ENCODE data around the gene NAXD.
"Not testable (repeated sequence)": the region's sequence is repeated elsewhere in the genome, so short reads cannot be mapped to it uniquely, and the experiment has no call there.

The NAXD gene

GRCh38 chr13:110669036-110669435 is 53.7 kb downstream of the NAXD start:
- H3K4me3 ChIP-seq (ENCODE audit: low read depth, low read length) = no peak overlapping the region
- no peak for TF ChIP-seq CTCF (IDR thresholded peaks at IDR 0.05; ENCODE audit: insufficient read depth, low read length, missing control alignments)
- DNase-seq (ENCODE audit: low read depth, low spot score) = no peak
- CTCF ChIA-PET = interaction anchor here (0.6 to 0.8 kb wide), 2 partner anchors 20 to 27 kb away, joined by 3 read pairs; no protein-coding TSS in a partner anchor
- POLR2A ChIA-PET = no interaction called here

GRCh38 chr13:110669814-110670213 is 54.5 kb downstream of the NAXD start:
- CTCF ChIA-PET = interaction anchor here (0.8 to 1.9 kb wide), 4 partner anchors 9 to 21 kb away, joined by 3 to 6 read pairs (median 3); no protein-coding TSS in a partner anchor

GRCh38 chr13:110676595-110677587 is 61.5 kb downstream of the NAXD start:
- ChIA-PET CTCF (no interaction called here), POLR2A (no interaction called here)
- DNase-seq (ENCODE audit: low read depth, low spot score) = no peak
- no peak overlapping the region for H3K4me3 ChIP-seq (ENCODE audit: low read depth, low read length)
- no peak for TF ChIP-seq CTCF (IDR thresholded peaks at IDR 0.05; ENCODE audit: insufficient read depth, low read length, missing control alignments)

More at GRCh38 chr13:110669814-110670213, 54.5 kb downstream of the NAXD start:
- H3K4me3 ChIP-seq (ENCODE audit: low read depth, low read length); DNase-seq (ENCODE audit: low read depth, low spot score); POLR2A ChIA-PET: not testable (repeated sequence)

- TF ChIP-seq CTCF (IDR thresholded peaks at IDR 0.05; ENCODE audit: insufficient read depth, low read length, missing control alignments) = no peak
- no peak overlapping the region for H3K4me3 ChIP-seq (ENCODE audit: low read depth, low read length)
- DNase-seq (ENCODE audit: low read depth, low spot score) = no peak
- POLR2A ChIA-PET = no interaction called here
- CTCF ChIA-PET = no interaction called here
Observed at GRCh38 chr13:110677731-110678545, 62.6 kb downstream of the NAXD start.

- no peak overlapping the region for H3K4me3 ChIP-seq (ENCODE audit: low read depth, low read length)
- POLR2A ChIA-PET = no interaction called here
- no peak for DNase-seq (ENCODE audit: low read depth, low spot score)
- peak; percentile 51 for TF ChIP-seq CTCF (IDR thresholded peaks at IDR 0.05; ENCODE audit: insufficient read depth, low read length, missing control alignments)
- CTCF ChIA-PET = interaction anchor here (0.8 to 1.2 kb wide), 5 partner anchors 9 to 226 kb away, joined by 3 read pairs; no protein-coding TSS in a partner anchor
Observed at GRCh38 chr13:110680852-110681251, 65.5 kb downstream of the NAXD start.

GRCh38 chr13:110681868-110682550 is 66.7 kb downstream of the NAXD start:
- CTCF ChIA-PET = interaction anchor here (1.0 to 1.3 kb wide), 6 partner anchors 10 to 227 kb away, joined by 3 to 7 read pairs (median 3); no protein-coding TSS in a partner anchor
- no peak for DNase-seq (ENCODE audit: low read depth, low spot score)
- TF ChIP-seq CTCF (IDR thresholded peaks at IDR 0.05; ENCODE audit: insufficient read depth, low read length, missing control alignments) = no peak
- POLR2A ChIA-PET = no interaction called here
- no peak overlapping the region for H3K4me3 ChIP-seq (ENCODE audit: low read depth, low read length)

Data from AG04449 (cell line).